SHP77 treated with DMSO at 0.1 percent for 48 hours (cell line): ENCODE results near the gene ABCA10.
"Not testable (repeated sequence)": the region's sequence is repeated elsewhere in the genome, so short reads cannot be mapped to it uniquely, and the experiment has no call there.

ENCODE experiments used
- DNase-seq: peaks from one replicate; lab custom pipeline; 2025; lab: John Stamatoyannopoulos, UW

The ABCA10 gene, protein sequence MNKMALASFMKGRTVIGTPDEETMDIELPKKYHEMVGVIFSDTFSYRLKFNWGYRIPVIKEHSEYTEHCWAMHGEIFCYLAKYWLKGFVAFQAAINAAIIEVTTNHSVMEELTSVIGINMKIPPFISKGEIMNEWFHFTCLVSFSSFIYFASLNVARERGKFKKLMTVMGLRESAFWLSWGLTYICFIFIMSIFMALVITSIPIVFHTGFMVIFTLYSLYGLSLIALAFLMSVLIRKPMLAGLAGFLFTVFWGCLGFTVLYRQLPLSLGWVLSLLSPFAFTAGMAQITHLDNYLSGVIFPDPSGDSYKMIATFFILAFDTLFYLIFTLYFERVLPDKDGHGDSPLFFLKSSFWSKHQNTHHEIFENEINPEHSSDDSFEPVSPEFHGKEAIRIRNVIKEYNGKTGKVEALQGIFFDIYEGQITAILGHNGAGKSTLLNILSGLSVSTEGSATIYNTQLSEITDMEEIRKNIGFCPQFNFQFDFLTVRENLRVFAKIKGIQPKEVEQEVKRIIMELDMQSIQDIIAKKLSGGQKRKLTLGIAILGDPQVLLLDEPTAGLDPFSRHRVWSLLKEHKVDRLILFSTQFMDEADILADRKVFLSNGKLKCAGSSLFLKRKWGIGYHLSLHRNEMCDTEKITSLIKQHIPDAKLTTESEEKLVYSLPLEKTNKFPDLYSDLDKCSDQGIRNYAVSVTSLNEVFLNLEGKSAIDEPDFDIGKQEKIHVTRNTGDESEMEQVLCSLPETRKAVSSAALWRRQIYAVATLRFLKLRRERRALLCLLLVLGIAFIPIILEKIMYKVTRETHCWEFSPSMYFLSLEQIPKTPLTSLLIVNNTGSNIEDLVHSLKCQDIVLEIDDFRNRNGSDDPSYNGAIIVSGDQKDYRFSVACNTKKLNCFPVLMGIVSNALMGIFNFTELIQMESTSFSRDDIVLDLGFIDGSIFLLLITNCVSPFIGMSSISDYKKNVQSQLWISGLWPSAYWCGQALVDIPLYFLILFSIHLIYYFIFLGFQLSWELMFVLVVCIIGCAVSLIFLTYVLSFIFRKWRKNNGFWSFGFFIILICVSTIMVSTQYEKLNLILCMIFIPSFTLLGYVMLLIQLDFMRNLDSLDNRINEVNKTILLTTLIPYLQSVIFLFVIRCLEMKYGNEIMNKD (N-terminal part only)

DNA sequence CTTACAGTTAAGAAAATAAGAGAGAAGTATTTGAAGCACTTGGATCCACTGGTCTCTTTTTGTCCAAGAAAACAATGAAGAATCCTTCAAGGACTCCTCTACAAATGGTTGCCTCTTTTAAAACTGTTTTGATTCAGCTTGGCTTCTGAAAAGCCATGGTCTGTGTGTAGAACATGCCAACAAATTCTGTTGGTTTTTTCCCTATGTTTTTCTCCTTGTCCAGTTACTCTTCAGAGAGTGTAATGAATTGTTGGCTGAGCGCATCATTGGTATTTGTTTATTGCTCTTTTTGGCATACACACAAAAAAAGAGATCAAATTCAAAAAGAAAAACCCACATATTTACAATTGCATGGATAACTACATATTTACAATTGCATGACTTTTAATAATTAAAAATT lies at the start of gene ABCA10:
TSS of gene ABCA10 (minus strand) at position 249 of the 400 bp plus-strand sequence. CDS start 3,466 bp downstream, outside the sequence.
- DNase-seq = no peak

DNA sequence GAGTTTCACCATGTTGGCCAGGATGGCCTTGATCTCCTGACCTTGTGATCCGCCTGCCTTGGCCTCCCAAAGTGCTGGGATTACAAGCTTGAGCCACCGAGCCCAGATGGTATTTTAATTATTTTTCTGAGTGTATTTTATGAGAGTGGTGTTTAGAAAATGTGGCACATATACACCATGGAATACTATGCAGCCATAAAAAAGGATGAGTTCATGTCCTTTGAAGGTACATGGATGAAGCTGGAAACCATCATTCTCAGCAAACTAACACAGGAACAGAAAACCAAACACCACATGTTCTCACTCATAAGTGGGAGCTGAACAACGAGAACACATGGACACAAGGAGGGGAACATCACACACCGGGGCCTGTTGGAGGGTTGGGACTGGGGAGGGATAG lies 47.7 kb upstream of the ABCA10 start:
- not testable (repeated sequence) for DNase-seq

DNA sequence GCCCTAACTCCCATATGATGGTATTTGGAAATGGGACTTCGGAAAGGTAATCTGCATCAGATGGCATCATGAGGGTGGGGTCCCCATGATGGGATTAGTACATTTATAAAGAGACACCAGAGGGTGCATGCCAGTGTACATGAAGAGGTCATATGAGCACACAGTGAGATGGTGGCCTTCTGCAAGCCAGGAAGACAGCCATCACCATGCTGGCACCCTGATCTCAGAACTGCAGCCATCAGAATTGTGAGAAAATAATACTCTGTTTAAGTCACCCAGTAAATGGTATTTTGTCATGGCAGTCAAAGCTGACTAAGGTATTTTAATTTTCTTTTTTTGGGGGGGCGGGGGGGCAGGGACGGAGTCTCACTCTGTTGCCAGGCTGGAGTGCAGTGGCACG lies 47.1 kb upstream of the ABCA10 start:
- no peak for DNase-seq

DNA sequence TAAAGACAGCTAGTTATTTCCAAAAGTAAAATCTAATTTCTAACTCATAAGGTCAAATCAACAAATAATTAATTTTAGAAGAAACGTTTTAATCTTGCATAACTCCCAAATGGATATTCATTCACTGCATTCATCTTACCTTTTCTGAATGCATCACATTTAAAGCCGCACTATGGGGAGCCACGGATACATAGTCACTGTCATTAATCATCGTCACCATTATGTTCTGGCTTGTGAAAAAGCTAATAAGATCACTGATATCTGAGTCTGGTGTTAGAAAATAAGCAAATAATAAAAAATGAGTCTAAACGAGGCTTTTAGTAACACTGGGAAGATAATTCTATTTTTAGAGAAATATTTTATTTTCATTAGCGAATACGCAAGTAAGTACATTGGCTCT lies 42.4 kb upstream of the ABCA10 start:
- DNase-seq = no peak

DNA sequence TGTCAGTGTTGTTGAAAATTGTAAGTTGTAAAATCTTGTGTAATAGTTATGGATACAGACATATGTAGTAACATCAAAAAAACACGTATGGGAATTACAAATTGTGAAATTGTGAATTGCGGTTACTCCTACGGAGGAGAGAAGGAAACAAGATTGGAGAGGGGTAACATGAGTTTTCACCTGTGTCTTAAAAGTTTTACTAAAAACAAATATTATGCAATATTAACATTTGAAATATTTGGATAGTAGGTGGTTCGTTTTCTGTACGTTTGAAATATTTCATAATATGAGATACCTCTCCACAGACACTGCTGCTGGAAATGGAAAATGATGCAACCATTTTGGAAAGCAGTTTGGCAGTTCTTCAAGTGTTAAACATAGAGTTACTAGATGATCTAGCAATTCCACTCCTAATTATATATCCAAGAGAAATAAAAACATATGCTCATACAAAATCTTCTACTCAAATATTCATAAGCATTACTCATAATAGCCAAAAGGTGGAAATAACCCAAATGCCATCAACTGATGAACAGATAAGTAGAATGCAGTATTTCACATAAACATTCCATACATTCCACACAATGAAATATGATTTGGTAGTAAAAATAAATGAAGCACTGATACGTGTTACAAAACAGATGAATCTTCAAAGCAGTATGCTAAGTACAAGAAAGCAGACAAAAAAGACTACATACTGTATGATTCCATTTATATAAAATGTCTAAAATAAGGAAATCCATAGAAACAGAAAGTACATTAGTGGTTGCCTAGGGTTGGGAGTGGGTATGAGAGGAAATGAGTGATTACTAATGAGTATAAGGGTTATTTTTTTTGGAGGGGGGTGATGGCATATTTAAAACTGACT lies 40.7 kb upstream of the ABCA10 start:
- no peak for DNase-seq

DNA sequence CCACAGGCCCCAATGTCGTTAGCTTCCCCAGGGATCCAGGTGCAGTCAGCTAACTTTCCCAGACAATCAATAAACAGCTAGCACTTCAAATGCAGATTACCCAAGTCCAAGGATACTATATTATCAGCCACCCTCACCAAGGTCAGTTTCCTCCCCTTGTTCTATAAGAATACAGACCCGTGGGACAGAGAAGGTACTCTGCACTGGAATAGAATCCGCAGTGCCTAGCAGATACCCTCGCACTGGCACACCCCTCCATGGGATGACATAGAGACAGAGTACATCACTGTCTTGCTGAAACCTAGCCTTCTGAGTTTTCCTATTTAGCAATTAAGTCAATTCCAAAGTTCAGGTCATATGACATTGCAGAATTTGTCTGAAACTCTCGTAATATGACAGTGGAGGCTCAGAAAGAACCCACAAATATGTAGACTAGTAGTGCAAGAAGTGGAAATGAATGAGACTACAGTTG lies 40.0 kb upstream of the ABCA10 start:
- DNase-seq = no peak

DNA sequence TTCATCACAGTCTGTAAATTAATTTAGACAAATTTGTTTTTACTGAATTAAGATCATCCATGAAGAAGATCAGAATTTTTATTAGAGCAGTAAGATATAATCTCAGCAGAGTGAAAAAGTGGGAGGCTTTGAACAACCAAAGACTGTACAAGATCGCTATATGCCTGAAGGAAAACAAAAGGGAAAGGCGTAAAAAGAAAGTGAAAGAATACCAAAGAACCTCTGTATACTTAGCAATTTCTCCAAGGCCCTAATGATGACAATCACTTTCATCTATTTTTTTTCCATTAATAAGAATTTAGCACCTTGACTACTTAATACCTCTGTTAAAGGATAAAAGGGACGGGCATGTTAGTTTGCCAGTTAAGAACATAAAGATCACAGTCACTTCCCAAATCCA lies 38.6 kb upstream of the ABCA10 start:
- DNase-seq = no peak

DNA sequence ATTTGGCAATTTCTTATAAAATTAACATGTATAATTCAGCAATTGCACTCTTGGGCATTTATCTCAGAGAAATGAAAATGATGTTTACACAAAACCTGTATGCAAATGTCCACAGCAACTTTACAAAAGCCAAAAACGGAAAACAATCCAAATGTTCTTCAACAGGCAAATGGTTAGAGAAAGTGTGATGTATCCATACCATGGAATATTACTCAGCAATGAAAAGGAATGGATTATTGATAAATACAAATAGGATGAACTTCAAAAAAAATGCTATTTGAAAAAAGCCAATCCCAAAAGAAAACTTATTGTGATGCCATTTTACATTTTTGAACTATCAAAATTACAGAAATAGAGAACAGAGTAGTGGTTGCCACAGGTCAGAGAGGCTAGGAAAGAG lies 37.2 kb upstream of the ABCA10 start:
- no peak for DNase-seq

DNA sequence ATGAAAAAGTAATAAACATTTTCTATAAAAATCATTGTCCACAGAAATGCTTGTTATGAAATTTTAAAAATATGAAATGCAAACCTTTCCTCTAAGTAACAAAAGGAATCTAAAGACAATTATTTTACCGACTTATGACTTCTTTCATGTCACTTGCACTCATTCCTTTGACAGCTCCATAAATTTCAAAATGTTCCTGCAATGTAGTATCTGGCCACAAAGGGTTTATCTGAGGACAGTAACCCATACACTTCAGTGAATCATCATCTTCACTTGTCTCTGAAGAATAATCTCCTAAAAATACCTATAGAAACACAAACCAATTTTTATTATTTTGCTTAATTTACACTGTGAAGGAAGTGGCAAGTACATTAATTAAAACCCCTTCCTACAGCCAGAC lies 25.6 kb upstream of the ABCA10 start:
- no peak for DNase-seq

DNA sequence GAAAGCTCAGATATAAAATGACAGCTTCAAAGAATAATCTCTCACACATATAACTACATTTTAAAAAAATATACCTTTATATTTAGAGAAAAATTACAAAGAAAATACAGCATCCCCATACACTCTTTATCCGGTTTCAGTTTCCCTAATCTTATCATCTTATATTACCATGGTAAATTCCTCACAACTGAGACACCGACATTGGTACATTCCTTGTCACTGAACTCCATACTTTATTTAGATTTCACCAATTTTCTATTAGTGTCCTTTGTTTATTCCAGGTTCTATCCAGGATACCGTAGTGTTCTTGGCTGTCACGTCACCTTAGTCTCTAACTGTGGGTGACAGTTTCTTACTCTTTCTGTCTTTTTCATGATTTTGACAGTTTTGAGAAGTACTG lies 22.0 kb upstream of the ABCA10 start:
- DNase-seq = no peak

DNA sequence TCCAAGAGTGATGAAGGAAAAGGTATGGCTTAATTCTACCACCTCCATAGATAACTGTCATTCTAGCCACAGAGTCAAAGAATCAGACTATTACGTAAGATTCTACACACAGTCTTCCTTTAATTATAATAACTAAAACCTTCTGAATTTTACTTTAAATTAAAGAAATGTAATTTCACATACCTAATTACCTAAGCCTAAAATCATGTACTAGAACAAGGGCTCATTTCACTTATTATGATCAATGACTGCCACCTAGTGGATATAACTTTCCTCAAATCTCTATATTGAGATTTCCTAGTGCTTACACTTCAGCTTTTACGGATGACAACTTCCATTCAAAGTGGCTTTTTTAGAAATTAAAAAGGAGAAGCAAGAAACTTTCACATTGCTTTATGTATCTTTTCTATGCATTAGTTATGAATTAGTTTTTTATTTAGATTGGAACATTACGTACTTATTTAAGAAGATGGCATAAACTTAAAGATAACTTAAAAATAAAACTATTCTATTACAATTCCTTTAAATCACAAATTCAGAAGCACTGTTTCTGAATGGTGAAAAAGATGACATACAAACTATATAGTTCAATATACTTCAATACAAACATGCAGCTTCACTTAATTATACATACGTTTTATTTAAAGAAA lies 18.2 kb upstream of the ABCA10 start:
- peak; percentile 14 for DNase-seq

DNA sequence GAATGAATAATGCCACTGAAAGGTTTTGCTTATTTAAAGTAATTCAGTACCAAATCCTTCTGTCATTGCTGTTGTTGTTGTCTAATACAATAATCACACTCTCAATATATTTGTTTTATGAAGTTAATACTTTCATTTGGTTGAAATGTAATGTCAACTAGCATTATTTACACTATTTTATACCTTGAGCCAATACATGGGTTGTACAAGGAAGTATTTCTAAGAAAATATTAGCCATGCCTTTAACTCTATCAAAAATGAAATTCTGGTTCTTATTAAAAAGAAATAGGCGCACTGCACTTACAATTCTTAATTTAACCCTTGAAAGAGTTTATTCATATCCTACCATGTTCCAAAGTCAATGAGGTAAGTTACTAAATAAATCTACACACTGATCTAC lies 17.6 kb upstream of the ABCA10 start:
- DNase-seq = no peak

DNA sequence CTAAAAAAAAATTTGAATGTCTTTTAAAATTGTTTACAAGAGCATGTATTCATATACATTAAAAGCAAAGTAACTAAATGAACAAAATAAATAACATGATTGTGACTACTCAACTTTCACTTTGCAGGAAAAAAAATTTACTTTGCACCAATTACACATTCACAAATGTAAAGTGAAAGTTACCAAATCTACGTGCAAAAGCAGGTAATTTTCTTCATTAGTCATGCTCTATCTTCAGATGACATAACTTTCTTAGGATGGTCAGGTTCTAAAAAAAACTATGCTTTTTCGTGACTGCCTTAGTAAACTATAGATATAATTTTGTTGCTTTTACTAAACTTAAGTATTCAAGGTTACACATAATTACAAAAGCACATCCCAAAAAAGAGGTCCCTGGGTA lies 17.0 kb upstream of the ABCA10 start:
- no peak for DNase-seq

DNA sequence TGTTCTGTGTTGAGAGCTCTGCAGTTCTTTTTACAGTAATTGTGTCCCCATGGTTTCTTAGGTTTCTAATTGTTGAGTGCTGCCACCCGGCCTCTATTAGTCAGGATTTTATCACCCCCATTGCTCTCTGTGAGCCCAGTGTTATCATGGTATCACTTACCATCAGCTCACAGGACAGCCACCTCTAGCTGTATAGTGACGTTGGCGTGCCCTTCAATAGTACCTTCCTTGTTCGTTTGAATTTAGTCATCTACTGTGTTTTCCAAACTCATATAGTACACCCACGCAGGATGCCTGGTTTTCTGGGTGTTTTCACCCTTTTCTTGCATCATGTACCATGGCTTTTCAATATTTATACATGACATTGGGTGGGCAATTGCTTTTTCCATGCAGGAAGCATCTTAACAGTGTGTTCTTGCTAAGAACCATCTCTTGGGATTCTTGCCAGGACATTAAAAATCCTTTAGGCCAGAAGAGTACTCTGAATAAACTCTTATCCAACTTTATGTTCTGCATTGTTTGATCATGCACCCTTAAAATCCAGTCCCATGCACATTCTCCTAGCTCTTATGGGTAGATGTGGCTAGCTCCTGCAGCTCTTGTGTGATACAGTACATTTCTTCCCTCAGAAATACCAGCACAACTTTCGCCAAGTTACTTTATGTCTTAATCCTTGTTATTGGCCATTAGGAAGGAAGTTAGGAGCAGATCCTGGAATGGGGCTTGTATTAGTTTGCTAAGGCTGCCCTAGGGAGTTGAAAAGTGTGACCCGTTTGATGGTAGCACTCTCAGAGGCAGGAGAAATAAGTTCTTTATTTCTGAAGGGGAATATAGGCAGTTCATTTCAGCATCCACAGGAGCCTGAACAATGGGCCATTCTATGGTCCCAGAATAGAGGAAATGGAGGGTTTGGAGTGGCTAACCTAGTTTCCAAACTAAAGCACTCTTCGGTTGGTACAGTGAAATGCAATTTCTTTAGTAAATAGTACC lies 11.3 kb upstream of the ABCA10 start:
- no peak for DNase-seq

DNA sequence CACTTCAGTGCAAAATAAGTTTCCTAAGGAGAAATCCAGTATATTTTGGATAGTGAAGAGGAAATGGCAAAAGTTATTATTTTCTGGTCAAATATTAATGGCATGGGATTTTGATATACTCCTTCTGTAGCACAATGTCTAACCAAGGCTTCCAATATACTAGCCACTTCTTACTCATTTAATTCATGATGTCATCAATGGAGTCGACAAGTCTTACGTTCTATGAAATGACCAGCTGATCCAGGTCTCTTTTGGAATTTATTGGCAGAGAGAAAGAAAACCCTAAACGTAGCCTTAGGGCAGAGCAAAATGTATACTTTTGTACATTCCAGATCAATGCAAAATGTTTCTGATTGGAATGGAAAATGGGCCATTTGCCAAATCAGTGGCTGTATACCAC lies 8.3 kb upstream of the ABCA10 start:
- no peak for DNase-seq

DNA sequence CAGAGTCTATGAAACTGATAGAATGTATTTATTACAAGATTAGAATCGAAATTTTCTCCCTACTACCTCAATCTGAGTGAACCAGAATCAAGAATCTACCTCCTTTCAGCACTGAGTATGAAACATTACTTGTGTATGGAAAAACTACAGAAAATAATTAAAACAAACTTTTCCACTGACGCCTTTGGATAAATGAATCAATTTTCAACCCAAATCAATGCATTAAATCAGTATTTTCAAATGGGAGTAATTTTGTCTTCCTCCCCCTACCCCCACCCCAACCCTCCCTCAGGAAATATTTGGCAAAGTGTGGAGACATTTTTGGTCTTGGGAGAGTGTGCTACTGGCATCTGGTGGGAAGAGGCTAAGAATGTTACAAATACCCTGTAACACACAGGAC lies 7.8 kb upstream of the ABCA10 start:
- no peak for DNase-seq

DNA sequence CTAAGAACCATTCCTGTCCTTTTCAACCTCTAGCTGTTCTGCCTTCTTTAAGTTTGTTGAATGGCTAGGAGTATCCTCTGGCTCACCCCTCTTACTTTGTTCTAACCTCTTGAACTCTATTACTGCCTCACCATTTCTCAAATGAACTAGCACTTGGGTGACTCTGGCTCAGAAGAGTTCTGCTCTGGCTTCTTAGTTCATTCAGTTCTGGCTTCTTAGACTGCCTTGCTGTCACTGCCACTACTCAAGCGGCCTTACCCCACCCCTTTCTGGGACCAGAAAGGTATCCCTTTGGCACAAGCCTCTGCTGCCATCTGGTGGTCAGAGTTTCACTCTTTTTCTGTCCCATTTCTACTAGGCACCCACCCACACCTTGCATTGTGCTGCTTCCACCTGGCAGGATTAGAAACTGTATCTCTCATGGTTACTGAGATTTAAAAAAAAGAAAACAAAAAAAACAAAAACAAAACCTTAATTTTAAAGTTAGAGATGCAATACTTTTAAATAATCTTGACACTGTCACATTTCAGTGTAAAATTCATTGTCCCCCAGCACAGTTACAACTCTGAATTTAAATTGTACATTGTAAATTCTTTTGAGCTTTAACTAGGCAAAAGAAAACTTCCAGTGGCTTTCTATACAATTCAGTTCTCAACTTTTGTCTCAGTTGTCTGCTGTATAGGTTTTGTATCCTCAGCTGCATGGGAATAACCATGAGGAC lies 6.9 kb upstream of the ABCA10 start:
- DNase-seq = peak; percentile 47

DNA sequence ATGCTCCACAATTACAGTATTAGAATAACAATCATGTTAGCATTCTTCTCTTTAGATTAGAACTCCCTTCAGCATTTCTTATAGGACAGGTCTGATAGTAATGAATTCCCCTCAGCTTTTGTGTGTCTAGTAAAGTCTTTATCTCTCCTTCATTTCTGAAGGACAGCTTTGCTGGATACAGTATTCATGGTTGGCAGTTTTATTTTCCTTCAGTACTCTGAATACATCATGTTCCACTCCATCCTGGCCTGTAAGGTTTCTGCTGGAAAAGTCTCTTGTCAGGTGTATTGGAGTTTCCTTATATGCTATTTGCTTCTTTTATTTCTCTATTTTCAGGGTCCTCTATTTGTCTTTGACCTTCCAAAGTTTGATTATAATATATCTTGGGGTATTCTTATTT lies 4.0 kb upstream of the ABCA10 start:
- no peak for DNase-seq

DNA sequence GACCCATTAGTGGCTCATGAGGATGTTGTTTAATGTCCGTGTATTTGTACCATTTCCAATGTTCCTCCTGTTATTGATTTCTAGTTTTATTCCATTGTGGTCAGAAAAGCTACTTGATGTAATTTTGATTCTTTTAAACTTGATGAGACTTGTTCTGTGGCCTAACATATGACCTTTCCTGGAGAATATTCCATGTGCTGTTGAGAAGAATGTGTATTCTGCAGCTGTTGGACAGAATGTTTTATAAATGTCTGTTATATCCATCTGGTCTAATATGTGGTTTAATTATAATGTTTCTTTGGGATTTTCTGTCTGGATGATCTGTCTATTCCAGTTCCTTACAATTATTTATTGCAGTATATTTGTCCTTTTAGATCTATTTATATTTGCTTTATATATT lies 2.9 kb upstream of the ABCA10 start:
- no peak for DNase-seq
